ENCODE data around the gene SIDT1.

DNA sequence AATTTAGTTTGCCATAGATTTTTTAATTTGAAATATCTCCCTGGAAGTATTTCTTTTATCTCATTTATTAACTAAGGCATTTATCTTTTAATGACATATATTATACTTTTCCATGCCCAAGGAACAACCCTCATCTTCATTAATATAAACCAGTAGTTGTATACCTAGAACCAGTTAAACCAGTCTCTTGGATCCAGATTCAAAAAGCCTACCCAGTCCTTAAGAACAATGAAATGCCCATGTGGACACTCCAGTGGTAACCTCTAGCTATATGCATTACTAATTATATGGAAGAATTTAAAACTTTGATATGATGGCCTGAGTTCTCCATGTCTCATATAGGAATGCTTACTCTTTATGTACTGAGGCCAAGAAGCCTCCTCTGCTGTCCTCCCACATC is 4.8 kb downstream of the SIDT1 start:
- TF ChIP-seq PAX5 (IDR thresholded peaks at IDR 0.05; ENCODE audit: insufficient read depth, low read length, severe bottlenecking), result no peak
- TF ChIP-seq POLR2A (IDR thresholded peaks at IDR 0.05; ENCODE audit: low read depth, low read length), result no peak
- no peak for TF ChIP-seq POLR2AphosphoS5 (IDR thresholded peaks at IDR 0.05; ENCODE audit: low read depth, low read length)
